ENCODE data around the gene ANXA2.

The ANXA2 gene

GRCh38 chr15:60386615-60387014 lies 11.2 kb downstream of the ANXA2 start:
- no peak for DNase-seq

GRCh38 chr15:60385620-60386552 lies 11.9 kb downstream of the ANXA2 start:
- no peak for DNase-seq

- no peak for DNase-seq
Observed at GRCh38 chr15:60384526-60385126, 13.2 kb downstream of the ANXA2 start.

- DNase-seq: no peak
Observed at GRCh38 chr15:60384053-60384452, 13.7 kb downstream of the ANXA2 start.

- no peak for DNase-seq
Observed at GRCh38 chr15:60382773-60383674, 14.8 kb downstream of the ANXA2 start.

- DNase-seq: no peak
Observed at GRCh38 chr15:60381148-60381788, 16.5 kb downstream of the ANXA2 start.

GRCh38 chr15:60379525-60380274 lies 18.1 kb downstream of the ANXA2 start:
- DNase-seq: no peak

GRCh38 chr15:60379185-60379524 lies 18.6 kb downstream of the ANXA2 start:
- no peak for DNase-seq

- DNase-seq: no peak
Observed at GRCh38 chr15:60376677-60377095, 21.1 kb downstream of the ANXA2 start.

GRCh38 chr15:60375306-60375705 lies 22.5 kb downstream of the ANXA2 start:
- DNase-seq: no peak

- no peak for DNase-seq
Observed at GRCh38 chr15:60374628-60375081, 23.1 kb downstream of the ANXA2 start.

GRCh38 chr15:60374209-60374608 lies 23.6 kb downstream of the ANXA2 start:
- DNase-seq: no peak

GRCh38 chr15:60373745-60374144 lies 24.0 kb downstream of the ANXA2 start:
- no peak for DNase-seq

GRCh38 chr15:60373327-60373726 lies 24.5 kb downstream of the ANXA2 start:
- no peak for DNase-seq

GRCh38 chr15:60372756-60373155 lies 25.0 kb downstream of the ANXA2 start:
- no peak for DNase-seq

GRCh38 chr15:60372227-60372626 lies 25.6 kb downstream of the ANXA2 start:
- no peak for DNase-seq

- DNase-seq: peak in 1 of 2 experiments; percentile 24
Observed at GRCh38 chr15:60371175-60372051, 26.4 kb downstream of the ANXA2 start.

GRCh38 chr15:60370869-60371136 lies 27.0 kb downstream of the ANXA2 start:
- no peak for DNase-seq

- no peak for DNase-seq
Observed at GRCh38 chr15:60370105-60370868, 27.5 kb downstream of the ANXA2 start.

GRCh38 chr15:60369696-60370095 lies 28.1 kb downstream of the ANXA2 start:
- no peak for DNase-seq

- DNase-seq: no peak
Observed at GRCh38 chr15:60364612-60364924, 33.2 kb downstream of the ANXA2 start.

All from Kasumi-1 (cell line).